ENCODE results near the gene CBLC.

Gene CBLC, protein sequence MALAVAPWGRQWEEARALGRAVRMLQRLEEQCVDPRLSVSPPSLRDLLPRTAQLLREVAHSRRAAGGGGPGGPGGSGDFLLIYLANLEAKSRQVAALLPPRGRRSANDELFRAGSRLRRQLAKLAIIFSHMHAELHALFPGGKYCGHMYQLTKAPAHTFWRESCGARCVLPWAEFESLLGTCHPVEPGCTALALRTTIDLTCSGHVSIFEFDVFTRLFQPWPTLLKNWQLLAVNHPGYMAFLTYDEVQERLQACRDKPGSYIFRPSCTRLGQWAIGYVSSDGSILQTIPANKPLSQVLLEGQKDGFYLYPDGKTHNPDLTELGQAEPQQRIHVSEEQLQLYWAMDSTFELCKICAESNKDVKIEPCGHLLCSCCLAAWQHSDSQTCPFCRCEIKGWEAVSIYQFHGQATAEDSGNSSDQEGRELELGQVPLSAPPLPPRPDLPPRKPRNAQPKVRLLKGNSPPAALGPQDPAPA

DNA sequence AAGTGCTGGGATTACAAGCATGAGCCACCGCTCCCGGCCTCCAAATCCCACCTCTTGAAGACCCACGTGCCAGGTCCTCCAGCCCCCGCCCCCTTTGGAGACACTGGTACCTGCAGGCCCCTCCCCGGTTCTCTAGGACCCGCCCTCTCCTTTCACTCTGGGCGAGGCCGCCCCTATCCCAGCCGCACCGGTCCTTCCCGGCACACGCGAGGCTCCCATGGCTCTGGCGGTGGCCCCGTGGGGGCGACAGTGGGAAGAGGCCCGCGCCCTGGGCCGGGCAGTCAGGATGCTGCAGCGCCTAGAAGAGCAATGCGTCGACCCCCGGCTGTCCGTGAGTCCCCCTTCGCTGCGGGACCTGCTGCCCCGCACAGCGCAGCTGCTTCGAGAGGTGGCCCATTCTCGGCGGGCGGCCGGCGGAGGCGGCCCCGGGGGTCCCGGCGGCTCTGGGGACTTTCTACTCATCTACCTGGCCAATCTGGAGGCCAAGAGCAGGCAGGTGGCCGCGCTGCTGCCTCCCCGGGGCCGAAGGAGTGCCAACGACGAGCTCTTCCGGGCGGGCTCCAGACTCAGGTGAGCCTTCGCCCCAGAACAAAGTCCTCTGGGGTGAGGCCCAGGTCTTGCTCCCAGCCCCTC is at the start of gene CBLC:
Gene CBLC (plus strand): TSS at position 176 of the 633 bp plus-strand sequence. CDS start 42 bp downstream, at position 218.
- DNase-seq (ENCODE audit: low read depth) = no peak

DNA sequence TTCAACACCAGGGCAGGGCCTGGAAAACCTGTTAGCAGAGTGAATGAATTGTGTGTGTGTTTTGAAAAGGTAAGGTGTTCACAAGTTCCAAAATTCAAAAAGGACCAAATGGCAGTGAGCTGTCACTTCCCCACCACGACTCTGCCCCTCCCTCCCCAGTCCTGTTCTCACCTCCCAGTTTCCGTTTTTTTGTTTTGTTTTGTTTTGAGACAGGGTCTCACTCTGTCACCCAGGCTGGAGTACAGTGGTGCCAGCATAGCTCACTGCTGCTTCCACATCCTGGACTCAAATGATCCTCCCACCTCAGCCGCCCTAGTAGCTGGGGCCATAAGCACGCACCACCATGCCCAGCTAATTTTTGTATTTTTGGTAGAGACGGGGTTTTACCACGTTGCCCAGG is 49.5 kb upstream of the CBLC start:
- DNase-seq (ENCODE audit: low read depth) = no peak

DNA sequence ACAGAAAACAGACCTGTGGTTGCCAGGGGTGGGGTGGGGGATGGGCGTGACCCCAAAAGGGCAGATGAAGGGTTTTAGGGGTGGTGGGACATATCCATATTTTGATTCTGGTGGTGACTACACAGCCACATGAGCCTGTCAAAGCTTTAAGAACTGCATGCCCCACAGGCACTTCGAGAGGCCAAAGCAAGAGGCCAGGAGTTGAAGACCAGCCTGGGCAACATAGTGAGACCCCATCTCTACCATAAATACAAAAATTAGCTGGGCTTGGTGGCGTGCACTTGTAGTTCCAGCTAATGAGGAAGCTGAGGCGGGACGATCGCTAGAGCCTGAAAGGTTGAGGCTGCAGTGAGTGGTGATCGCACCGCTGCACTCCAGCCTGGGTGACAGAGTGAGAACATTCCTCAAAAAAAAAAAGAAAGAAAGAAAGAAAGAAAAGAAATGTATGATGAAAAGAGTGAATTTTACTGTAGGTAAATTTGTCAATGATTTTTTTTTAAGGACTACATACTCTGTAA is 48.1 kb upstream of the CBLC start:
- no peak for DNase-seq (ENCODE audit: low read depth)

DNA sequence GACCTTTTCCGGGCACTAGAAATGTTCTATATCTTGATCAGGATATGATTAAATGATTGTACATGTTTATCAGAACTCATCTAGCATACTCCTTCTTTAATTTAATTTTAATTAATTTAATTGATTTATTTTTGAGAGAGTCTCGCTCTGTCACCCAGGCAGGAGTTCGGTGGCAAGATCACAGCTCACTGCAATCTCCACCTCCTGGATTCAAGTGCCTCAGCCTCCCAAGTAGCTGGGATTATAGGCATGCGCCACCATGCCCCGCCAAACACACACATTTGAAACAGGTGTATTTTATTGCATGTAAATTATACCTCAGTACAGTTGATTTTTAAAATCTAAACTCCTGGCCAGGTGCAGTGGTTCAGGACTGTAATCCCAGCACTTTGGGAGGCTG is 46.6 kb upstream of the CBLC start:
- no peak for DNase-seq (ENCODE audit: low read depth)

DNA sequence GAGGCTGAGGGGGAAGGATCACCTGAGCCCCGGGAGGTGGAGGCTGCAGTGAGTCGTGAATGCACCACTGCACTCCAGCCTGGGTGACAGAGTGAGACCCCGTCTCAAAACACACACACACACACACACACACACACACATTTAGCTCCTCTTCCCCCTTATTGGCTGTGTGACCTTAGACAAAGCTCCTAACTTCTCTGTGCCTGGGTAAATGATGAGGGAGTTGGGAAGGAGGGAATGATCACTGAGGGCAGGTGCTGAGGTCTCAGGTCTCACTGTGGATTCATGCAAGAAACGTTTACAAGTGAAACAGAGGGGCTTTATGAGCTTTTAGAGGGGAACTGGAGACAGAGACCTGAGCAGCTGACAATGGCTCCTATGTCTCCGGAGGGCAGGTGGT is 46.1 kb upstream of the CBLC start:
- no peak for DNase-seq (ENCODE audit: low read depth)

DNA sequence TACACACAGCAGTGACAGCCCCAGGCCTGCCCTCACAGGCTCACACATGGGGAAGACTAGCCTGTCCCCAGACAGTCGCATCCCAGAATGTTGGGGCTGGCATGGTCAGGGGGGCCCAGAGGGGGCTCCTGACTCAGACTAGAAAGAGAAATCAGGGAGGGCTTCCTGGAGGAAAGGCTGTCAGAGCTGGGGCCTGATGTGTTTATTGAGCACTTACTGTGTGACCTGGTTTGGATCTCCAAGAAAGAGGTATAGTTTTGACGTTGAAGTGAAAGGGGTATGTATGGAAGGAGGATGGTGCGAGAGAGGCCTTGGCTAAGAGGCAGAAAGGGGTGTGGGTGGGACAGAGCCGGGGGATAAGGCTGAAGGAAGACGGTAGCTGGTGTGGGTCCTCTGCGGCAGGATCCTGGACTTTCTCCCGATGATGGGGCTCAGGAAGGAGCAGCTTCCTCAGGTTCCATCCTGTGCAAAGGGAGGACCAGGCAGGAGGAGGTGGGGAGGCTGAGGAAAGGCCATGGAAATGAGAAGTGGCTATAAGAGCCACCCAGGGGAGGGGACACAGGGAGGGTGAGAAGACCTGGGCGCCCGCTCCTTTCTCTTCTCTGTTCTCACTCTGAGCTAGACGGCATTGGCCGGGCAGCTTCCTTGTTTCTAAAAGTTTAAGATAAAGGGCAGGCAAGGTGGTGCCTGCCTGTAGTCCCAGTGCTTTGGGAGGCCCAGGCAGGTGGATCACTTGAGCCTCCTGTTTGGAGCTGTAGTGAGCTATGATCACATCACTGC is 45.3 kb upstream of the CBLC start:
- DNase-seq (ENCODE audit: low read depth) = no peak

DNA sequence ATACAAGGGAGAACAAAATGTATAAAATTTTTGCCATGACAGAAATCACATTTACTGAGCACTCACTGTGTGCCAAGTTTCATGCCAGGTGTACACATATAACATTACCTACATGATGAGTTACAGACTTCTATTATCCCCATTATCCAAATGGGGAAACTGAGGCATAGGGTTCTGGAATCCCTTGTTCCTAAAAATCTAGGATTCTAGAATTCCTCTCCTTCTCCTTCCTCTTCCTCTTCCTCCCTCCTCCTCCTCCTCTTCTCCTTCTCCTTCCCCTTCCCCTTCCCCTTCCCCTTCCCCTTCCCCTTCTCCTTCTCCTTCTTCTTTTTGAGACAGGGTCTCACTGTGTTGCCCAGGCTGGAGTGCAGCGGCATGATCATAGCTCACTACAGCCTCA is 43.3 kb upstream of the CBLC start:
- DNase-seq (ENCODE audit: low read depth) = no peak

DNA sequence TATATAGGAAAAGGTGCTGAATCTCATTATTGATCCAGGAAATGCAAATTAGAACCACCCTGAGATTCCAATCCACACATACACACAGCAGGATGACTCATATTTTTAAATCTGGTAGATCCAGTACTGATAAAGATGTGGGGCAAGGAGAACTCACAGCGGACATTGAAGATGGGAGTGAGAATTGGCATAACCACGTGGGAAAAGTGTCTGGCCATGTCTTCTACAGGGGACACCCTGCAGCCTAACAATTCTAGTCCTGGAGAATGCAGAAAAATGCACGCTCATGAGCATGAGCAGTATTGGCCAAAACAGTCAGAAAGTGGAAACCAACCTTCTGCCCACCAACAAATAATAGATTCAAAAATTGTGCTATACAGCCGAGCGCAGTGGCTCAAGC is 42.7 kb upstream of the CBLC start:
- no peak for DNase-seq (ENCODE audit: low read depth)

DNA sequence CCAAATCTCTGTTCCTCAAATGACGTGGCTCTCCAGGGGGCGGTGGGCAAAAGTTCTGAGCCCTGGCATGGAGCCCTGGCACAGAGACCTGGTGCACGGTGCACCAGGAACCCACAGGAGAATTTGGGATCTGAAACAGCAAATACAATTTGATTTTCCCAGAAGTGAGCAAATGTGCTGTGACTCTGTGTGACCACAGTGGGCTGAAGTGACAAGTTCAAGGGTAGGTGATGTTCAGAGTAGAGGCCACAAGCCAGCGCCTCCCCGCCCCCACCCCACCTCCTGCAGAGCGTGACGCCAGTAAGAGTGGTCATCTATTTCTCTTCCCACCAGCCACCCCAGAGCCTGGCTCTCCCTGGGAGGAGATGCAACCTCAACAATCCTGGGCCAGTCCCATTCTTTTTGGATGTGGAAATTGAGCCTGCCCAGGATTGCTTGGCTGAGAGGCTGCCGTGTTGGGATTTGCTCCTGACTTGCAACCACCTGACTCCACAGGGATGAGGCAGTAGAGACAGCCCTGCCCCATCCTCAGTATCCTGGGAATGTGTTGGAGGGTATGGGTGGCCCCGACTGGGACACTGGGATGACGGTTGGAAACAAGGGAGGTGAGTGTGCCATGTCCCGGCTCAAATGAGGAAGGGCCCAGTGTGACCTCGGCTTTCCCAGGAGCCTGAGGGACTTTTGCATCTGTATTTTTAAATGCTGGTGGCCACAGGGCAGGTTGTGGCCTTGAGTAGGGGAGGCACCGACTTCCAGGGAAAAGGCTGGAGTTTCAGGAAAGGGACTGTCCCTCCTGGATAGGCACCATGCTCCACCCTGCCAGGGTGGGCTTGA is 40.2 kb upstream of the CBLC start:
- no peak for DNase-seq (ENCODE audit: low read depth)

DNA sequence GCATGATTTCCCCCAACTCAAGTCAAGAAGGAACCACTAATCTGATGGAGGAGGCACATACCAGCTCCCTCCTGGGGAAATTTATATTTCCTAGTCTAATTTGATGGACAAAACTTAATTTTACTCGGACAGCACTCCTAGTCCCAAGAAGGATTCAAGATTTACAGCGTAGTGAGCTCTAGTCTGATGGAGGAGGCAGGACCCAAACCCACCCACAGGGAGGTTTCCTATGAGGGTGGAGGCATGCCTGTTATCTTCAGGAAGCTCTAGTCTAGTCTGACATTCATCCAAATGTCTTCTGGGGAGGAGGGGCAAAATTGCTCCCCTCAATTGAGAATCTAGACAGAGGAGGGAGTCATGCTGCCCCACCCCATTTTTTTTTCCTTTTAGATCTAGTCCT is 39.6 kb upstream of the CBLC start:
- DNase-seq (ENCODE audit: low read depth) = no peak

DNA sequence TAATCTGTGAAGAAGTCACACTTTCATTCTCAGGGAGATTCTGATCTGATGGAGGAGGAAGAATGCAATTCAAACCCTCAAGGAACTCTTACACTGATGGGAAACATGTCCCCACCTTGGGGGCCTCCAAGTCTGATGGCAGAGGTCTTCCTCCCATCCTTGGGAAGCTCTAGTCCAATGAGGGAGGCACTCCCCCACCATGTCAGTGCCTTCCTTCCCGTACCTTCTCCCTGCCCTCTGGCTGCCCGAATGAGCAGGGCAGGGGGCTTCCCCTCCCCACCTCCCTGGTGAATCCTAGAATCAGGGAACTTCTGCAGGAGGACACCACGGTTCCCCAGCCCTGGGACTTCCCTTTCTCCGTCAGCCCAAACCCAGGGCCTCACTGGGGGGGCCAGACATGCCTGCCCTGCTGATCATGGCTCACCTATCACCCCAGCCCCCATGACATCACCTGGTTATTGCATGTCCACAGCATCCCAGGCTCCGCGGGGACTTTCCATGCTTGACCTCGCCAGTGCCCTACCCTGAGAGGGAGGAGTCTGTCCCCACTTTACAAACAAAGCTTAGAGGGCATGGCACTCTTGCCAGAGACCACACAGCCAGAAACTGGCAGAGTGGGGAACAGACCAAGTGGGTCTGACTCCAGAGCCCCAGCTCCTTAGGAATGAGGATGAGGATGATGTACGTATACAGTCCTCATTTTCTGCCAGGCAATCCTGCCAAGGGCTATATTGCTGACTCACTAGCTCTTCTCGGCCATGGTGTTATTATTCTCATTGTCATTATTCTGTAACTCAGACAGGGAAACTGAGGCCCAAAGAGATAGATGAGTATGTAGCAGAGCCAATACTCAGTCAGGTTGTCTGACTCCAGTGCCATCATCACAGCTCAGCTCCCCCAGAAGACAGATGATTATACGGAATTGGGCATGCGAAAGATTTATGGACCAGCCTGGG is 38.8 kb upstream of the CBLC start:
- no peak for DNase-seq (ENCODE audit: low read depth)

DNA sequence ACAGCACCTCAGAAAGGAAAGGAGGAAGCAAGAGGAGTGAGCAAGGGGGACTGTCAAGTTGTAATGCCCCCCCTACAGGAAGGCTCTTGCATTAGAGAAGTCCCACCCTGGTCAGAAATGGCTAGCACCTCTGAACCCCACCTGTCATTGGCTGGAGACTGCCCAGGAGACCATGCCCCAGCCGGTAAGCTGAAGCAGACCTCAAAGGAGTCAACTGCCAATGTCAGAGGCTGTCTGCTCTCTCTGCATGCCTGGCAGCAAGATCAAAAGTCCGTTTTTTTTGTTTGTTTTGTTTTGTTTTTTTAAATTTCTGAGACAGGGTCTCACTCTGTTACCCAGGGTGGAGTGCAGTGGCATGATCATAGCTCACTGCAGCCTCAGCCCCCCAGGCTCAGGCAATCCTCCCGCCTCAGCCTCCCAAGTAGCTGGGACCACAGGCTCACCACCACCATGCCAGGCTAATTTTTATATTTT is 37.3 kb upstream of the CBLC start:
- DNase-seq (ENCODE audit: low read depth) = no peak

DNA sequence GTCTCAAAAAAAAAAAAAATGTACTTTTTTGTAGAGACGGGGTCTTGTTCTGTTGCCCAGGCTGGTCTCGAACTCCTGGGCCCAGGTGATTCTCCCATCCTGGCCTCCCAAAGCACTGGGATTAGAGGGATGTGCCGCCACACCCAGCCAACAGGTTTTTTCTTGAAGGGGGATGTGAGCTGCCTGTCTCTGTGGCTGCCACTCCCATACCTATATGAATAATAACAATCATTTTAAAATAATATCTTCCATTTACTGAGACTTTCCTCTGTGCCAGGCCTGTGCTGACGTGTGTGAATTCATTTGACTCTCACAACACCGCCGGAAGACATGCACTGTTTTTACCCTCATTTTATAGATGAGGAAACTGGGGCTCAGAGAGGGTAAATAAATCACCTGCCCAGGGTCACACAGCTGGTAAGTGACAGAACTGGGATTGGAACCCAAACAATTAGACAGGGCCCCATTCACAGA is 36.4 kb upstream of the CBLC start:
- no peak for DNase-seq (ENCODE audit: low read depth)

DNA sequence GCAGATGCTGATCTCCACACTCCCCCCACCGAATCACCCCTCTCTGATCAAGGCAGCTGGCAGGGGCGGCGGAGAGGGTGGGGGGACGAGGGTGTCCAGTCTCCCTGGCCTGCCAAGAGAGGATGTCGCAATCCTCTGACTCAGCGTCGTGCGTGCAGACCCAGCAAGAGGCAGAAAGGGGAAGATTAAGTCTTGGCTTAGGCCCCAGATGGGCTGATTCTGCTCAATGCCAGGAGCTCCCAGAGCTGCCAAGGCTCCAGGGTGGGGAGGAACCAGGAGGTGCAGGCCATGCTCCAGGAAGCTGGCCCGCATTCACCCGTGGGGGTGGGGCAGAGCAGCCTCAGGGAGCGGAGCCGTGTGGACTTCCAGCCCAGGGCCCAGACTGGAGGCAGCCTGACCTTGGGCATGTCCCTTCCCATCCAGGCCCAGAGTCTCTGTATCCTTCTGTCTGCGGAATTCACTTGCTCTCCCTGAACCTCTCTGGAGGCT is 35.8 kb upstream of the CBLC start:
- no peak for DNase-seq (ENCODE audit: low read depth)

DNA sequence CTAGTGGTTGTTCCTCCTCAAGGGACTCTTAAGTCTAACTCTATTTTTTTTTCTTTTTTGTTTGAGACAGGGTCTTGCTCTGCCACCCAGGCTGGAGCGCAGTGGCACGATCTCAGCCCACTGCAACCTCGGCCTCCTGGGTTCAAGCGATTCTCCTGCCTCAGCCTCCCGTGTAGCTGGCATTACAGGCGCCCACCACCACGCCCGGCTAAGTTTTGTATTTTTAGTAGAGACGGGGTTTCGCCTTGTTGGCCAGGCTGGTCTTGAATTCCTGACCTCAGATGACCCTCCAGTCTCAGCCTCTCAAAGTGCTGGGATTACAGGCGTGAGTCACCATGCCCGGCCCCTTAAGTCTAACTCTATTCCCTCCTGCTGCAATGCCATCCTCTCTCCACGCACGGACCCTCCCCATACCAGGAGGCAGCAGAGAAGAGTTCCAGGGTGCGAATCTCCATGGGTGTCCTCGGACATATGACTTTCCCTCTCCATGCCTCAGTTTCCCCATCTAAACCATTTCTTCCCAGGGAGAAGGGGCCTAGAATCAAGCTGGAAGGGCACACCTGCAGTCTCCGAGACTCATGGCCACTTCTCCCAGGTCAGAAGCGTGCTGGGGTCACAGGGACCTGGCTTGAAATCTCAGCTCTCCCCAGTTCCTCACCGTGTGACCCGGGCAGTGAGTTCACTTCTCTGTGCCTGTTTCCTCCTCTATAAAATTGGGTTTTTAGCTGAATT is 35.2 kb upstream of the CBLC start:
- no peak for DNase-seq (ENCODE audit: low read depth)

DNA sequence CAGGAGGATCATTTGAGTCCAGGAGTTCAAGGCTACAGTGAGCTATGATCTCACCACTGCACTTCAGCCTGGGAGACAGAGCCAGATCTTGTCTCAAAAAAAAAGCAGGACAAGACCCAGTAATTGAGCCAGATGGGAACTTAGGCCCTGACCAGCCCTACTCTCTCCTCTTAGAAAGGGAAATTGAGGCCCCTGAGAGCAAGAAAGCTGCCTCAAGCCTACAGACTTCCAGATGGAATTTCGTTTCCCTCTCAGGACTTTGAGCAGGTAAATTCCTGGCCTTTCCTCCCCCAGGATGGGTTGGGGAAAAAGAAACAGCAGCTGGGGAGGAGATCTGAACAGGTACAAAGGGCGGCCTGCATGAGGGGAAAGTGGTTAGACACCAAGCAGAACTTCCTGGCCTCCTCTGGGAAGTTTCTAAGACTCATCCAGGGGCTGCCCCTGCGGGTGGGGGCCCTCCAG is 32.8 kb upstream of the CBLC start:
- DNase-seq (ENCODE audit: low read depth) = no peak

DNA sequence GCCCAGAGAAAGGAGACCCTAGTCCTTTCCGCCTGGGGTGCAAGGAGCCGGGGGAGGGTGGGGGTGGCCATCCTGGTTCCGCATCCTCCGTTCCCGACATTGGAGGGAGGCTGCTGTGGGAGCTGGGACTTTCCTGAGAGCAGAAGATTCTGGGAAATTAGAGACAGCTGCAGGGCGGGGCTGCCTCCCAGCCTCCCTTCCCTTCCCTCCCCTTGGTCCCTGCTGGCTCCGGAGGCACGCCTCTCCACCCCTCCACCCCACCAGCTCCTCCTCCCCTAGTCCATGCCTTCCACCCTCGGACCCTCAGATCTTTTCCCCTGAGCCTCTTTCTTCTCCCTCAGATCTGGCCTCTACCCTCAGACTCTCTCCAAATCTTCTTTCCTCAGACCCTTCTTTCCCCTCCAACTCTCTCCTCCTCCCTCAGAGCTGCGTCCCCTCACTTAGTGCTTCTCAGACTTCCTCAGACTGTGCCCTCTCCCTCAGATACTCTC is 32.3 kb upstream of the CBLC start:
- DNase-seq (ENCODE audit: low read depth) = no peak

DNA sequence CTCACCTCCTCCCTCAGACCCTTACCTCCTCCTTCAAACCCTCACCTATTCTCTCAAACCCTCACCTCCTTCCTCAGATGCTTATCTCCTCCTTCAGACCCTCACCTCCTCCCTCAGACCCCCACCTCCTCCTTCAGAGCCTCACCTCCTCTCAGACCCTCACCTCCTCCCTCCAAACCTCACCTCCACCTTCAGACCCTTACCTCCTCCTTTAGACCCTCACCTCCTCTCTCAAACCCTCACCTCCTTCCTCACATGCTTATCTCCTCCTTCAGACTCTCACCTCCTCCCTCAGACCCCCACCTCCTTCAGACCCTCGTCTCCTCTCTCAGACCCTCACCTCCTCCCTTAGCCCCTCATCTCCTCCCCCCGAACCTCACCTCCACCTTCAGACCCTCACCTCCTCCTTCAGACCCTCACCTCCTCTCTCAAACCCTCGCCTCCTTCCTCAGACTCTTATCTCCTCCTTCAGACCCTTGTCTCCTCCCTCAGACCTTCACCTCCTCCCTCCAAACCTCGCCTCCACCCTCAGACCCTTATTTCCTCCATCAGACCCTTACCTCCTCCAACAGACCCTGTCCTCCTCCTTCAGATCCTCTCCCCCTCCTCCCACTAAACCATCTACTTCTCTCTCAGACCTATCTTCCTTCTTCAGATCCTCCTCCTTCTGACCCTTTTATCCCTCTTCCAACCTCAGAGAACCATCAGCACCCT is 31.6 kb upstream of the CBLC start:
- DNase-seq (ENCODE audit: low read depth) = no peak

DNA sequence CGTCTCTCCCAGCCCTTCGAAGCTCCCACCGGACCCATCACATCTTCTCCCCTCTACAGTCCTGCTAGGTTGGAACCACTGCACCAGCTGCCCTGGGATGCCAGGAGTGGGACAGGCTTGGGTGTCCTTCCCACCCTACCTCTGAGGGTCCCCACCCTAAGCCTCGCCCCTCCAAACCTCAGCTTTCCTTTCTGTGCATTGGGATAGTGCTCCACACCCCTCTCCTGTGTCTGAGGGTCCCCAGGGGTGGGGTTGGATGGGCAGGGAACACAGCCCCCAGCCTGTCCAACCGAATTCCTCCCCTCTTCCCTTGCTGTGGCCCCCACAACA is 31.1 kb upstream of the CBLC start:
- DNase-seq (ENCODE audit: low read depth) = no peak
